Trophoblast cell (in vitro differentiated cells and primary cell): Measurements from ENCODE around the gene ZBED5.

ENCODE experiments used
- DNase-seq, 2 donors: peaks; one replicate each; pipeline ENCODE4 v3.0.0-alpha.2; 2016
- H2AFZ ChIP-seq: 2 replicates; pipeline ENCODE4 v1.6.1; 2013; ENCODE audit warnings: low read length, moderate library complexity, mild to moderate bottlenecking; ENCODE audit not compliant: insufficient read depth, poor library complexity
- H2AK5ac ChIP-seq: 2 replicates; pipeline ENCODE4 v1.6.1; 2013; ENCODE audit warnings: mild to moderate bottlenecking, low read length
- H2BK120ac ChIP-seq: 2 replicates; pipeline ENCODE4 v1.6.1; 2013; ENCODE audit warnings: low read length, mild to moderate bottlenecking, moderate library complexity; ENCODE audit not compliant: insufficient read depth, poor library complexity
- H2BK12ac ChIP-seq: 2 replicates; pipeline ENCODE4 v1.6.1; 2013; ENCODE audit warnings: mild to moderate bottlenecking, low read length, moderate library complexity
- H2BK5ac ChIP-seq: 2 replicates; pipeline ENCODE4 v1.6.1; 2013; ENCODE audit warnings: low read length, low read depth, moderate library complexity, mild to moderate bottlenecking; ENCODE audit not compliant: poor library complexity
- H3K14ac ChIP-seq: 2 replicates; pipeline ENCODE4 v1.6.1; 2013; ENCODE audit warnings: mild to moderate bottlenecking, low read length
- H3K18ac ChIP-seq: 2 replicates; pipeline ENCODE4 v1.6.1; 2013; ENCODE audit warnings: mild to moderate bottlenecking, low read length
- H3K23ac ChIP-seq: 2 replicates; pipeline ENCODE4 v1.6.1; 2013; ENCODE audit warnings: low read length
- H3K27ac ChIP-seq: 2 replicates; pipeline ENCODE4 v1.5.1; 2013; ENCODE audit warnings: low read depth, mild to moderate bottlenecking, inconsistent platforms, low read length, moderate library complexity
- H3K27me3 ChIP-seq: 2 replicates; pipeline ENCODE4 v1.6.1; 2013; ENCODE audit warnings: inconsistent platforms, mild to moderate bottlenecking, low read length, moderate library complexity; ENCODE audit not compliant: insufficient read depth
- H3K36me3 ChIP-seq, 2 experiments: 1 replicate in 1 of 2; 2 replicates in 1 of 2; pipeline ENCODE4 v1.6.1; 2013; ENCODE audit warnings: low read length in 2 of 2, mild to moderate bottlenecking in 2 of 2, moderate library complexity in 1 of 2; ENCODE audit not compliant: insufficient read depth in 2 of 2, control insufficient read depth in 1 of 2
- H3K4ac ChIP-seq: 2 replicates; pipeline ENCODE4 v1.6.1; 2013; ENCODE audit warnings: low read depth, mild to moderate bottlenecking, low read length, moderate library complexity
- H3K4me1 ChIP-seq, 2 experiments: 1 replicate in 1 of 2; 2 replicates in 1 of 2; pipeline ENCODE4 v1.6.1; 2013; ENCODE audit warnings: low read length in 2 of 2, mild to moderate bottlenecking in 2 of 2, moderate library complexity in 1 of 2; ENCODE audit not compliant: insufficient read depth in 2 of 2, control insufficient read depth in 1 of 2
- H3K4me2 ChIP-seq: 2 replicates; pipeline ENCODE4 v1.6.1; 2013; ENCODE audit warnings: inconsistent platforms, mild to moderate bottlenecking, low read length, moderate library complexity
- H3K4me3 ChIP-seq: 2 replicates; pipeline ENCODE4 v1.5.1; 2013; ENCODE audit warnings: mild to moderate bottlenecking, low read depth, low read length, inconsistent platforms
- H3K79me1 ChIP-seq: one replicate; pipeline ENCODE4 v1.6.1; 2013; ENCODE audit warnings: low read length
- H3K79me2 ChIP-seq: 2 replicates; pipeline ENCODE4 v1.6.1; 2013; ENCODE audit warnings: low read length, mild to moderate bottlenecking; ENCODE audit not compliant: control insufficient read depth, insufficient read depth, poor library complexity
- H3K9ac ChIP-seq: 2 replicates; pipeline ENCODE4 v1.6.1; 2013; ENCODE audit warnings: mild to moderate bottlenecking, low read length
- H3K9me3 ChIP-seq: 2 replicates; pipeline ENCODE4 v1.6.1; 2013; ENCODE audit warnings: low read depth, mild to moderate bottlenecking, control low read depth, inconsistent platforms, low read length; ENCODE audit not compliant: insufficient read depth
- H4K12ac ChIP-seq: 2 replicates; pipeline ENCODE4 v1.6.1; 2013; ENCODE audit warnings: low read depth, mild to moderate bottlenecking, low read length, moderate library complexity
- H4K8ac ChIP-seq: 2 replicates; pipeline ENCODE4 v1.6.1; 2013; ENCODE audit warnings: low read depth, mild to moderate bottlenecking, low read length, moderate library complexity
- H4K91ac ChIP-seq: one replicate; pipeline ENCODE4 v1.6.1; 2013; ENCODE audit warnings: low read depth, mild to moderate bottlenecking, low read length, moderate library complexity
- WGBS: extraction: QIAGEN DNeasy Blood & Tissue Kit; methylation state at CpG from one replicate; pipeline ENCODE4 v1.1.7; 2013; ENCODE audit warnings: missing lambda C conversion rate; ENCODE audit not compliant: insufficient read length, insufficient coverage; ENCODE audit errors: extremely low coverage; 5-methylcytosine and 5-hydroxymethylcytosine counted together

Gene ZBED5

DNA sequence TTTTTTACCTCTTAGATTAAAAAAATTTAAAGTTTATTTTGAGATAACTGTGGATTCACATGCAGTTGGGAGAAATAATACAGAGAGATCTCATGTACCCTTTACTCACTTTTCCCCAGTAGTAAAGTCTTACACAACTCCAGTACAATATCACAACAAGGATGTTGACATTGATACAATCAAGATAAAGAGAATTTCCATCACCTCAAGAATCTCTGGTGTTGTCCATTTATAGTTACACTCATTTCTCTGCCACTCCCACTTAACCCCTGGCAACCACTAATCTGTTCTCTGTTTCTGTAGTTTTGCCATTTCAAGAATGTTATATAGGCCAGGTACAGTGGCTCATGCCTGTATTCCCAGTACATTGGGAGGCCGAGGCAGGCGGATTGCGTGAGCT lies 10.5 kb upstream of the ZBED5 start:
- no peaks in the 10 kb centered on the region for H3K79me1 ChIP-seq
- H3K36me3 ChIP-seq, result no peaks in the 10 kb centered on the region
- H2AFZ ChIP-seq, result no peak overlapping the region
- H3K27ac ChIP-seq, result no peak overlapping the region
- H2BK12ac ChIP-seq, result no peak overlapping the region
- H3K4me3 ChIP-seq, result no peak overlapping the region
- no peak overlapping the region for H3K23ac ChIP-seq
- H4K8ac ChIP-seq, result no peak overlapping the region
- H3K4me2 ChIP-seq, result no peak overlapping the region
- H3K4me1 ChIP-seq, result peaks cover 0 to 2% of the 10 kb centered on the region in 2 experiments
- H3K9me3 ChIP-seq, result no peaks in the 10 kb centered on the region
- H4K91ac ChIP-seq, result no peak overlapping the region
- no peak overlapping the region for H3K14ac ChIP-seq
- no peak overlapping the region for H3K4ac ChIP-seq
- no peak overlapping the region for H3K18ac ChIP-seq
- no peak for DNase-seq
- WGBS, result no CpG with 5 or more reads among the region's 3 CpGs
- no peak overlapping the region for H2AK5ac ChIP-seq
- no peak overlapping the region for H3K9ac ChIP-seq
- no peak overlapping the region for H2BK5ac ChIP-seq
- no peak overlapping the region for H2BK120ac ChIP-seq
- H4K12ac ChIP-seq, result no peak overlapping the region
- H3K79me2 ChIP-seq, result no peaks in the 10 kb centered on the region
- H3K27me3 ChIP-seq, result no peaks in the 10 kb centered on the region

DNA sequence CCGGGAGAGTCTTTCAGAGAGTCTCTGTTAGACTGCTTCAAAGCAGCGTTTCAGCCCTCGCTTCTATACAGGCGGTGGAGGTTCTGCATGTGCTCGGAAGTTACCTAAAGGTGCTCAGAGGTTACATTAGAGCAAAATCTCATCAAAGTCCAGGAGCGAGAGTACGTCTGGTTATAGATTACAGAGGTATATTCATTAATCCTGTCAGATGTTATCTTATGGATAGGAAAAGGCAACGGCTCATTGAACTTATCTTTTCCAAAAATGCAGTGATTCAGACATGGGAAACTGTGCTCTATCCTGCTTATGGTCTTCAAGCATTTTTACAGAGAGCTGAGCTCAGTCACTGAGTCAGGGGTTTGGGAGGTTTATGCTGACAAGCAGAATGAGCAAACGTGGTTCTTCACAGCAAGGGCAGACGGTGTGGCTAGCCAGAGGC lies 9.1 kb upstream of the ZBED5 start:
- no peak overlapping the region for H4K91ac ChIP-seq
- H3K27me3 ChIP-seq, result no peaks in the 10 kb centered on the region
- no peak overlapping the region for H4K12ac ChIP-seq
- peaks cover 0 to 2% of the 10 kb centered on the region in 2 experiments for H3K4me1 ChIP-seq
- DNase-seq, result peak; percentile 32 to 49
- no peaks in the 10 kb centered on the region for H3K79me1 ChIP-seq
- H3K9me3 ChIP-seq, result no peaks in the 10 kb centered on the region
- no peak overlapping the region for H3K4me2 ChIP-seq
- WGBS, result no CpG with 5 or more reads among the region's 10 CpGs
- H3K18ac ChIP-seq, result no peak overlapping the region
- H3K9ac ChIP-seq, result no peak overlapping the region
- no peak overlapping the region for H2BK5ac ChIP-seq
- H2AFZ ChIP-seq, result no peak overlapping the region
- H3K23ac ChIP-seq, result no peak overlapping the region
- H3K14ac ChIP-seq, result no peak overlapping the region
- no peak overlapping the region for H3K27ac ChIP-seq
- H3K79me2 ChIP-seq, result no peaks in the 10 kb centered on the region
- H4K8ac ChIP-seq, result no peak overlapping the region
- H3K4me3 ChIP-seq, result no peak overlapping the region
- no peak overlapping the region for H2BK120ac ChIP-seq
- no peak overlapping the region for H2BK12ac ChIP-seq
- no peak overlapping the region for H3K4ac ChIP-seq
- H3K36me3 ChIP-seq, result no peaks in the 10 kb centered on the region
- no peak overlapping the region for H2AK5ac ChIP-seq

DNA sequence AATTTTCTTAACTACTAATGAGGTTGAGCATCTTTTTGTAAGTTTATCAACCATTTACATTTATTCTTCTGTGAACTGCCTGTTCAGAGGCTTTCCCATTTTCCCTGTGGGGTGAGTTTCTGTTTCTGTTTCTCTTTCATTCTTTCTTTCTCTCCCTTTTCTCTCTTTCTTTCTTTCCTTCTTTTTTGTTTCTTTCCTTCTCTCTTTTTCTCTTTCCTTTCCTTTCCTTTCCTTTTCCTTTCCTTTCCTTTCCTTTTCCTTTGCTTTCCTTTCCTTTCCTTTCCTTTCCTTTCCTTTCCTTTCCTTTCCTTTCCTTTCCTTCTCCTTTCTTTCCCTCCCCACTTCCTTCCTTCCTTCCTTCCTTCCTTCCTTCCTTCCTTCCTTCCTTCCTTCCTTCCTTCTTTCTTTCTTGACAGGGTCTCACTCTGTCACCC lies 8.0 kb upstream of the ZBED5 start:
- no peak overlapping the region for H3K14ac ChIP-seq
- no peak overlapping the region for H4K12ac ChIP-seq
- H3K23ac ChIP-seq, result no peak overlapping the region
- H3K36me3 ChIP-seq, result no peaks in the 10 kb centered on the region
- H3K79me1 ChIP-seq, result no peaks in the 10 kb centered on the region
- H3K27me3 ChIP-seq, result no peaks in the 10 kb centered on the region
- no peak overlapping the region for H4K91ac ChIP-seq
- H3K9me3 ChIP-seq, result no peaks in the 10 kb centered on the region
- no peaks in the 10 kb centered on the region for H3K79me2 ChIP-seq
- no peak overlapping the region for H2AFZ ChIP-seq
- DNase-seq, result no peak
- H3K4me2 ChIP-seq, result no peak overlapping the region
- no peak overlapping the region for H3K4me3 ChIP-seq
- peaks cover 0 to 2% of the 10 kb centered on the region in 2 experiments for H3K4me1 ChIP-seq
- H4K8ac ChIP-seq, result no peak overlapping the region
- no peak overlapping the region for H3K9ac ChIP-seq
- no peak overlapping the region for H3K18ac ChIP-seq
- no peak overlapping the region for H3K27ac ChIP-seq
- no peak overlapping the region for H2BK12ac ChIP-seq
- no peak overlapping the region for H3K4ac ChIP-seq
- H2BK5ac ChIP-seq, result no peak overlapping the region
- no peak overlapping the region for H2BK120ac ChIP-seq
- no peak overlapping the region for H2AK5ac ChIP-seq

DNA sequence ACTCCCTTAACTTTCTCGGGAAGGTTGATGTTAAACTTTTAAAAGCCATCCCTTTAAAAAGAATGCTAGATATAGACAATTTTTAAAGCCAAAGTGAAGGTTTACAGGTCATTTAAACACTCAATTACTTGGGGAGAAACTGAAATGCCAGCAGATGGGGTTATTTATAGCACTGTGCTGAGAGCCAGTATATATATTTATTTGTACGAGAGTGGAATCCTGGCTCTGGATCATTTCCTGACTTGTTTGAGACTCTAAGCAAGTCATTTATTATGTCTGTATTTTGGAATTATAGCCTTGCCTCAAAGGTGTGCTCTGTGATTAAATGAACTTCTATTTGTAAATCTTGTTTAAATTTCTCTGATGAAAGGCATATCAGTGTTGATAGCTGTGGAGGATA lies 6.8 kb upstream of the ZBED5 start:
- Histone ChIP-seq H3K18ac (no peak overlapping the region), H4K12ac (no peak overlapping the region), H3K23ac (no peak overlapping the region), H2BK120ac (no peak overlapping the region), H2AFZ (no peak overlapping the region), H2BK12ac (no peak overlapping the region), H3K79me2 (no peaks in the 10 kb centered on the region), H4K8ac (no peak overlapping the region), H3K14ac (no peak overlapping the region), H3K9ac (no peak overlapping the region), H3K79me1 (no peaks in the 10 kb centered on the region), H2AK5ac (no peak overlapping the region), H3K4me3 (no peak overlapping the region), H3K27ac (no peak overlapping the region), H3K9me3 (no peaks in the 10 kb centered on the region), H4K91ac (no peak overlapping the region), H3K36me3 (no peaks in the 10 kb centered on the region), H2BK5ac (no peak overlapping the region), H3K27me3 (no peaks in the 10 kb centered on the region), H3K4me1 (peaks cover 0 to 2% of the 10 kb centered on the region in 2 experiments), H3K4ac (no peak overlapping the region), H3K4me2 (no peak overlapping the region)
- no peak for DNase-seq
- WGBS, result no CpG with 5 or more reads among the region's 2 CpGs
